Right atrium auricular region (tissue), 2 donors: ENCODE measurements around the gene CC2D2A. TPM values are rescaled to one million over a fixed set of nuclear protein-coding genes. Genes with fewer than 3 reads are reported as not detected.
A peak's percentile ranks its signal among the peaks of the same experiment; 100 is the strongest.

Source experiments
- DNase-seq: peaks from one replicate; pipeline ENCODE4 v3.0.0-alpha.2; 2019; ENCODE audit warnings: low spot score
- H3K27ac ChIP-seq, 2 donors: fragments of 200-600 bp; sonication (generic); 1 replicate in 1 of 2; 2 replicates in 1 of 2; pipeline ENCODE4 v1.5.1; 2016 to 2019
- H3K27me3 ChIP-seq, 2 donors: fragments of 200-600 bp; sonication (generic); one replicate each; pipeline versions ENCODE4 v1.5.1 to v1.6.0; 2017 to 2019
- H3K36me3 ChIP-seq: fragments of 200-600 bp; sonication (generic); one replicate; pipeline ENCODE4 v1.5.1; 2016
- H3K4me1 ChIP-seq, 2 donors: fragments of 200-600 bp; sonication (generic); one replicate each; pipeline versions ENCODE4 v1.5.1 to v1.6.0; 2017 to 2019
- H3K4me3 ChIP-seq, 2 donors: fragments of 200-600 bp; sonication (generic); 1 replicate in 1 of 2; 2 replicates in 1 of 2; pipeline ENCODE4 v1.5.1; 2017 to 2019; ENCODE audit warnings: mild to moderate bottlenecking in 1 of 2, moderate library complexity in 1 of 2
- H3K9me3 ChIP-seq, 2 donors: fragments of 200-600 bp; sonication (generic); one replicate each; pipeline ENCODE4 v1.5.1; 2019
- CTCF ChIP-seq, 2 donors: fragments of 200-600 bp; sonication (generic); IDR thresholded peaks; one replicate each; pipeline ENCODE4 v1.5.1; 2019; ENCODE audit warnings: antibody characterized with exemption in 2 of 2
- total RNA-seq, 2 donors: library from RNA; depleted of rRNA; stranded (reverse); fragments of >200 nt; gene quantifications; one replicate each; pipeline ENCODE4 v1.1.0, GENCODE V29; 2016

Gene CC2D2A
- total RNA-seq, 2 donors from 2014 or later: 6.1 to 8.0 TPM

- no peak for DNase-seq
- Histone ChIP-seq H3K27ac (no peak overlapping the region), H3K4me1 (no peaks in the 10 kb centered on the region), H3K9me3 (no peaks in the 10 kb centered on the region), H3K27me3 (no peaks in the 10 kb centered on the region), H3K36me3 (no peaks in the 10 kb centered on the region), H3K4me3 (no peak overlapping the region)
- TF ChIP-seq CTCF (IDR thresholded peaks at IDR 0.05): no peak
Observed at GRCh38 chr4:15443371-15444160, 26.1 kb upstream of the CC2D2A start.

GRCh38 chr4:15444276-15444675, 25.4 kb upstream of the CC2D2A start:
- no peak for DNase-seq
- Histone ChIP-seq H3K27ac (no peak overlapping the region), H3K9me3 (no peaks in the 10 kb centered on the region), H3K27me3 (no peaks in the 10 kb centered on the region), H3K4me3 (no peak overlapping the region), H3K36me3 (no peaks in the 10 kb centered on the region), H3K4me1 (no peaks in the 10 kb centered on the region)
- no peak for TF ChIP-seq CTCF (IDR thresholded peaks at IDR 0.05)

GRCh38 chr4:15444879-15445547, 24.7 kb upstream of the CC2D2A start:
- DNase-seq: no peak

GRCh38 chr4:15451181-15451865, 18.4 kb upstream of the CC2D2A start:
- H3K9me3 ChIP-seq: no peaks in the 10 kb centered on the region
- TF ChIP-seq CTCF (IDR thresholded peaks at IDR 0.05): no peak
- H3K4me3 ChIP-seq: no peak overlapping the region
- no peak for DNase-seq
- H3K27me3 ChIP-seq: no peaks in the 10 kb centered on the region
- no peaks in the 10 kb centered on the region for H3K36me3 ChIP-seq
- H3K27ac ChIP-seq: peak overlapping the region in 1 of 2 donors; percentile 51
- peaks cover 0 to 22% of the 10 kb centered on the region in 2 donors for H3K4me1 ChIP-seq

More at GRCh38 chr4:15444879-15445547, 24.7 kb upstream of the CC2D2A start:
- TF ChIP-seq CTCF (IDR thresholded peaks at IDR 0.05): no peak
- Histone ChIP-seq H3K27me3 (no peaks in the 10 kb centered on the region), H3K4me1 (no peaks in the 10 kb centered on the region), H3K9me3 (no peaks in the 10 kb centered on the region), H3K27ac (no peak overlapping the region), H3K36me3 (no peaks in the 10 kb centered on the region), H3K4me3 (no peak overlapping the region)

GRCh38 chr4:15451866-15452765, 17.6 kb upstream of the CC2D2A start:
- H3K9me3 ChIP-seq: no peaks in the 10 kb centered on the region
- no peaks in the 10 kb centered on the region for H3K36me3 ChIP-seq
- TF ChIP-seq CTCF (IDR thresholded peaks at IDR 0.05): no peak
- no peak overlapping the region for H3K4me3 ChIP-seq
- DNase-seq: peak; percentile 64
- peak overlapping the region in 1 of 2 donors; percentile 51 for H3K27ac ChIP-seq
- H3K27me3 ChIP-seq: no peaks in the 10 kb centered on the region
- H3K4me1 ChIP-seq: peaks cover 0 to 25% of the 10 kb centered on the region in 2 donors
